ENCODE data around the gene ATG16L1.

Gene ATG16L1

GRCh38 chr2:233260661-233261060 lies 9.2 kb downstream of the ATG16L1 start:
- no peak for DNase-seq (ENCODE audit: low spot score)

GRCh38 chr2:233261819-233262555 lies 10.5 kb downstream of the ATG16L1 start:
- no peak for DNase-seq (ENCODE audit: low spot score)

DNA sequence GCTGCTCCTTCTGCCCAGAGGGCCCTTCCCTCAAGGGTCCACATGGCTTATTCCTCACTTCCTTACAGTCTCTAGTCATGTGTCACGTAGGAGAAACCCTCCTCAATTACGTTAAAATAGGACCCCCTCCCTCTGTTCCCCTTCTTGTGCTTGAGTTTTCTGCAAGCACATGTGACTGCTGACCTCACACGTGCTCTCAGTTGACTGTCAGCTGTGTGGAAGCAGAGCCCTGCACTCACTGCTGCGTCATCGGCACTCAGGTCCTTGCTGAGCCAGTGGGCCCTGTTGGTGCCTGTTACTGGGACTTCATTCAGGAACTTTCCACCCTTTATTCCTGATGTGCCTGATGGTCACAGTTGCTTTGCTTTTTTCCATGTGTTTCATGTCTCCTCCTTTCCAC lies 11.1 kb downstream of the ATG16L1 start:
- no peak for DNase-seq (ENCODE audit: low spot score)

- DNase-seq (ENCODE audit: low spot score): no peak
These were observed 11.6 kb downstream of the ATG16L1 start for GRCh38 chr2:233263045-233263570.

DNA sequence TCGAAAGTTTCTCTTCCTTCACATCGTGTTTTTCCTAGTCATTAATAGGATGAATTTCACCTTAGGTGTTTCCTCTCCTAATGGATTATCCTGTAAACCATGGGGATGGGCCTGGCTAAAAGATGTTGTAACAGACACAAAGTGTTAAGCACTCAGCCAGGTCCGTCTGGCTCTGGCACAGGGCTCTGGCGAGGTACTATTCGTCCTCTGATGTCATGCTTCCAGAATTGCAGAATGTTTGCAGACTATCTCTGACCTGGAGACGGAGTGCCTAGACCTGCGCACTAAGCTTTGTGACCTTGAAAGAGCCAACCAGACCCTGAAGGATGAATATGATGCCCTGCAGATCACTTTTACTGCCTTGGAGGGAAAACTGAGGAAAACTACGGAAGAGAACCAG lies 13.2 kb downstream of the ATG16L1 start:
- DNase-seq (ENCODE audit: low spot score): no peak

- DNase-seq (ENCODE audit: low spot score): no peak
These were observed 14.5 kb downstream of the ATG16L1 start for GRCh38 chr2:233265899-233266431.

GRCh38 chr2:233266481-233266880 lies 15.0 kb downstream of the ATG16L1 start:
- DNase-seq (ENCODE audit: low spot score): no peak

GRCh38 chr2:233267516-233268245 lies 16.2 kb downstream of the ATG16L1 start:
- no peak for DNase-seq (ENCODE audit: low spot score)

- DNase-seq (ENCODE audit: low spot score): no peak
These were observed 18.9 kb downstream of the ATG16L1 start for GRCh38 chr2:233270366-233270765.

DNA sequence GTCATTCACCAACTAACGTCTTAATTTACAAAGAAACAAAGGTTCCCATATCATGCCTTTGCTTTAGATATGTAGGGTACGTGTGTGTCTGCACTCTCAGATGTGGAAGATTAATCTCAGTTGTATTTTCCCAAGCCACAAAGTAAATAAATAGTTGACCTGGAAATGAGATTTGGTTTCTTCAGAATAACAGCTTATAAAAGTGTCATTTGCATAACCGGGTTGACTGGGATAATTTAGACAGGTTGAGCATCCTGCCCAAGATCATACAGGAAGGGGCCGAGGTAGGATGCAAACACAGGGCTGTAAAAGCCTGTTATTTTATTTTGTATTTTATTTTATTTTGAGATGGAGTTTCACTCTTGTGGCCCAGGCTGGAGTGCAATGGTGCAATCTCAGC lies 19.5 kb downstream of the ATG16L1 start:
- no peak for DNase-seq (ENCODE audit: low spot score)

DNA sequence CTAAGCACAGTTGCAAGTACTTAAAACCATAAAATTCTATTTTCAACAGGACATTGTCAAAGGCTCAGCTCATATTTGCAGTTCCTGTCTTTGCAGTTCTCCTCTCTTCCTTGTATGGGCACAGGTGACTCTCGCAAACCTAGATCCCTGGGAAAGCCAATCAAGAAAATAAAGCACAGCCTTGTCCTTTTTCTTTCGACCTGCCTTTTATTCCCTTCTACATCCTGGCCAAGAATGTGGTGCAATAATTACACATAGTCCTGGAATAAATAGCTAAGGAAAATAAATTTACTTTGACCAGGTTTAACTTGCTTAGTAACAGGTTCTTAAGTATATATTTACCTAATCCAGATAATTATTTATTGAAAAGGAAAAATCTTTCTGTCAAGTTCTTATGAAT lies 20.2 kb downstream of the ATG16L1 start:
- no peak for DNase-seq (ENCODE audit: low spot score)

DNA sequence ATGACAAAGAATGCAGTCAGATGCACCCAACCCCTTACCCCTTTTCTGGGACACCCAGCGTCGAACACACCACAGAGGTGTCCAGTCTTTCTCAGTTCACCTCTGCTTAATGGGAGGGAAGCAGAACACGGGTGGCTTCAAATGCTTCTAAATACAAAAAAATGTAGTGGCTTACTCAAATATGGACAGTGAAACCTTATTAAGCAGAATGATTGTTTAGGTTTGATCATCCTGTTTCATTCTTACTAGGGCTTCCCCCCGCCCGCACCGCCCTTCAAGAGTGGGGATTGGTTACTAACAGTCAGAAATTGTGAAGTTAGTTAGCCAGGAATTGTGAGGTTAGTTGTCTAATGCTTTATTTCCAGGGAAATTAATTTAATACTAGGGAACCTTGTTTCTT lies 21.6 kb downstream of the ATG16L1 start:
- DNase-seq (ENCODE audit: low spot score): no peak

GRCh38 chr2:233275223-233275622 lies 23.8 kb downstream of the ATG16L1 start:
- DNase-seq (ENCODE audit: low spot score): no peak

DNA sequence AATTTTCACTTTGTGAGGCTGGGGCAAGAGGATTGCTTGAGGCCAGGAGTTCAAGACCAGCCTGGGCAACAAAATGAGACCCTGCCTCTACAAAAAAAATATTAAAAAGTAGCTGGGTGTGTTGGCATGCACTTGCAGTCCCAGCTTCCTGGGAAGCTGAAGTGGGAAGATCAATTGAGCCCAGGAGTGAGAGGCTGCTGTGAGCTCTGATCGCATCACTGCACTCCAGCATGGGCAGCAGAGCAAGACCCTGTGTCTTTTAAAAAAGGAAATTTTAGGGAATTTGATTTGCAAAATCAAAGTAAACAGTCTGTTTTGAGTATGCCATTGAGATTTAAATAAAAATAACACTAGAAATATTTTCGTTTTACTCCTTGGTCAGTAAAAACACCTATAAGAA lies 27.4 kb downstream of the ATG16L1 start:
- no peak for DNase-seq (ENCODE audit: low spot score)

DNA sequence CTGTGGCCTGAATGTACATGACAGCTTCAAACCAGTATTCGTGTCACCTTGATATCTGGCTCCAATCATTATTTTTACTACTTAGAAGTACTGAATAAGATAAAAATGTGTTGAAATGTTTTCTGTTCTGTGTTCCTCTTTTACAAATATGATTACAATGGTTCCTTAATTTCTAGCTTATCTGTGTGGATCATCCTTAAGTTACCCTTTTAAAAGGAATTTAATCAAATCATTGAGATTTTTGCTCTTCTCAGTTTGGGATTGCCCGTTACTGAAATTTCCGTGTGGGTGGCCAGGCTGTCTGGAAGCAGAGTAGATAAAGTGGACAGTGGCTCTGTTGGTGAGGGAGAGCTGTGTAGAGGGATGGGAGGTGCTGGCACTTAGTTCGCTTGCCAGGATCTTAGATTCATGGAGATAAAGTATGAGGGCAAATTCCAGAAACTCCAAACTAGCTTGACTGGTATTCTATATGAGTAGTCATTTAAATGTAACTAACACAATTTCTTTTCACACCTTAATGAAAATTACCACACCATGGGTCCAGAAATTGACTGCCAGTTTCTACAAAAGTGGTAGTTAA lies 28.7 kb downstream of the ATG16L1 start:
- no peak for DNase-seq (ENCODE audit: low spot score)

- no peak for DNase-seq (ENCODE audit: low spot score)
These were observed 30.1 kb downstream of the ATG16L1 start for GRCh38 chr2:233281553-233281952.

GRCh38 chr2:233281992-233282603 lies 30.6 kb downstream of the ATG16L1 start:
- DNase-seq (ENCODE audit: low spot score): no peak

DNA sequence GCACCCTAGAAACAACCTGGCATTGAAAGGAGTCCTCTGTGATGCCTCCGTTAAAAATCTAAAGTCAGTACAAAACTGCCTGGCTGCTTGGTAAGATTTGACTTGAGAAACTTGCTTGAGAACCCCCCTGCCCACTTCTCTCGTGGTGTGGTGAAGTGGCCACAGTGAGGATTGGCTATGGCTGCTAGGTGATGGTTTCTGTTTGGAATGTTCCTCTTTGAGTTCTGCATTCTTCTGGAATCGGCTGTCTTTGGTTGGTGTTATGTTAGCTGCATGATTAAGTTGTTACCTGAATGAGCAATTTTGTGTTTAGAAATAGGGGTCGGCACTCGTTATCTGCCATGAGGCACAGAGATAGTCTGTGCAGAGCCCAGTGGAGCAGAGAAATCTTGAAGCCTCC lies 34.4 kb downstream of the ATG16L1 start:
- DNase-seq (ENCODE audit: low spot score): no peak

DNA sequence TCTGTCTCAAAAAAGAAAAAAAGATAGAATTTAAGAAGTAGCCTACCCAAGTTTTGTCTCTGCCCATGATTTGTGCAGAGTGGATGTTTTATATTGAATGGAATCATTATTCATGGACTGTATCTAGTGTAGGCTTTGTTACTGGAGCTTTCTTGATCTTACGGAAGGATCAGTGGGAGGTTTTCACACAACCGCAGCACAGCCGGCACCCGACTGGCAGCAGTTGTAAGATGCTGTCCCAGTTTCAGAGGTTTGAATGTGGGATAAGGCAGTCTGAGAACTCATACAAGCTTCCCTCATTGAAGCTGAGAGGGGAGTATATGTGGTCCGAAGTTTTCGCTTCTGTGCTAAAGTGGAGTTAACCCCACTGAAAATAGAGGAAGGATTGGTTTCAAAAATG lies 36.4 kb downstream of the ATG16L1 start:
- DNase-seq (ENCODE audit: low spot score): no peak

DNA sequence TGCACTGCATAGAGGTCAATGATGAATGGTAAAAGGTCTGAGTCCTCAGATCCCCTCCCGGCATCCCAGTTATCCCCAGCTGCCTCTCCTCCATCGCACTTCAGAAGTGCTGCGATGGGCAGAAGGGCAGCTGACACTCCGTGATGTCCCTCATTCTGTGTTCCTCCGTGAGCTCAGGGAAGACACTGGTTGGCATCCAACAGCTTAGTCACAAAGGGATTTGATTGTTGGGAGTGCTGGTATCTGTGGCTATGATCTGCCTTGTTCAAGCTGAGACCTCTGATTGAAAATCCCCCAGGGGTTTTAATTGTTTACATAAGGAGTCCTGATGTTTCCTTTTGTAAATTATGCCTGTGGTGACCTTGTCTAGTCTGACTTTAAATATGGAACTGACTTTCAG lies 37.2 kb downstream of the ATG16L1 start:
- no peak for DNase-seq (ENCODE audit: low spot score)

DNA sequence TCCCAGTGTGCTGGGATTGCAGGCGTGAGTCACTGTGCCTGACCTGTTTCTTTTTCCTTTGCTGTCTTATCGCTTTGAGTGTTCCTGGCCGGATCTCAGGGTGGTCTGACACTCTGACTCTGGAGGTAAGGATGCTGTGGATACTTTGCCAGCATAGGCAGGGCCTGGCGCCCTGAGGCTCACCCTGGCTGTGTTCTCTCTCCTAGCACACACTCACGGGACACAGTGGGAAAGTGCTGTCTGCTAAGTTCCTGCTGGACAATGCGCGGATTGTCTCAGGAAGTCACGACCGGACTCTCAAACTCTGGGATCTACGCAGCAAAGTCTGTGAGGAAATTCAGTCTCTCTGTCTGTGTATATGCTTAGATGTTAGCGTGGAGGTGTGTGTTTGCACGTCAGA lies 38.2 kb downstream of the ATG16L1 start:
- no peak for DNase-seq (ENCODE audit: low spot score)

DNA sequence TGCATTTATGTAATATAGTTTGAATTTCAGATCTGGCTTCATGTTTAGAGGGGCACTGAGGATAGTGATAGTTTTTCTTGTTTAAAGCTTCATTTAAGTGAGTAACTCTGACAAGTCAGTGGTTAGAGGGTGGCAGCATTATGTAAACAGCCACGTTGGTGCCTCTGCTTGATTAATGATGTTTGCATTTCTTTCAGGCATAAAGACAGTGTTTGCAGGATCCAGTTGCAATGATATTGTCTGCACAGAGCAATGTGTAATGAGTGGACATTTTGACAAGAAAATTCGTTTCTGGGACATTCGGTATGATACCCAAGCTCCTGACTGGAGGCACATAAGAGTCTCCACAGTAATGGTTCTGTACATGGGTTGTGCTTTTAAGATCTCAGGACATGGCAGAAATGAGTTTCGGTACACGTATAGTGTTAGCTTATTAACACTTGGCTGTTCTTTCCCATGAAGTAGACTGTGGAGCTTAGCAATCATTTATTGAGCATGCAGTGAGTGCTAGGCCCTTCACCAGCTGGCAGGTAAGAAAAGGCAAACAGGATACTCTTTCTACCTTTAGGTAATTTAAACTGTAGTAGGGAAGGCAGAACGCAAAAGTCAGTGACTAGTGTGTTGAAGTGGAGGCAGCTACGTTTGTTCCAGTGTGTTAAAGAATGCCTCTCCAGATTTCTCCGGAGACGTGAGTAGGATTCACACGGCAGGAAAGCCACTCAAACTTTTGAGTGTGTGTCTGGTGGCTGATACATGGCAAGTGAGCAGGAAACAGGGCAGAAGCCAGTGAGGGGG lies 38.8 kb downstream of the ATG16L1 start:
- no peak for DNase-seq (ENCODE audit: low spot score)
